ENCODE results near the gene ZNF160.
A peak's percentile ranks its signal among the peaks of the same experiment; 100 is the strongest.

Gene ZNF160

GRCh38 chr19:53103234-53104203, at the start of gene ZNF160 (continued):
- TF ChIP-seq ZNF292 (tag by site-specific recombination; IDR thresholded peaks at IDR 0.05; ENCODE audit: borderline replicate concordance, low read depth) = no peak
- no peak for TF ChIP-seq ZNF510 (tag by site-specific recombination; IDR thresholded peaks at IDR 0.05; ENCODE audit: insufficient replicate concordance)
- no peak for TF ChIP-seq ZBTB20 (tag by site-specific recombination; IDR thresholded peaks at IDR 0.05)
- TF ChIP-seq SALL2 (tag by site-specific recombination; IDR thresholded peaks at IDR 0.05; ENCODE audit: borderline replicate concordance) = no peak
- TF ChIP-seq EGR2 (tag by site-specific recombination; IDR thresholded peaks at IDR 0.05; ENCODE audit: low read depth) = peak; percentile 70
- no peak for TF ChIP-seq ZNF112 (tag by site-specific recombination; IDR thresholded peaks at IDR 0.05)
- no peak for TF ChIP-seq ZNF585B (tag by site-specific recombination; IDR thresholded peaks at IDR 0.05)
- no peak for TF ChIP-seq ZNF354C (tag by site-specific recombination; IDR thresholded peaks at IDR 0.05; ENCODE audit: borderline replicate concordance, low read depth)
- TF ChIP-seq BCL11B (tag by site-specific recombination; IDR thresholded peaks at IDR 0.05; ENCODE audit: low read depth) = no peak
- no peak for TF ChIP-seq OVOL3 (tag by site-specific recombination; IDR thresholded peaks at IDR 0.05)
- peak; percentile 40; the same call in 1 of the 2 replicates for TF ChIP-seq ZBTB21 (tag by site-specific recombination; IDR thresholded peaks at IDR 0.05)
- peak; percentile 61; the same call in 1 of the 2 replicates for TF ChIP-seq ZNF561 (tag by site-specific recombination; IDR thresholded peaks at IDR 0.05; ENCODE audit: borderline replicate concordance)
- TF ChIP-seq ZNF529 (tag by site-specific recombination; IDR thresholded peaks at IDR 0.05; ENCODE audit: insufficient replicate concordance) = no peak
- no peak for TF ChIP-seq ZNF121 (tag by site-specific recombination; IDR thresholded peaks at IDR 0.05)
- TF ChIP-seq ZBTB6 (tag by site-specific recombination; IDR thresholded peaks at IDR 0.05) = no peak
- TF ChIP-seq, protein P1, sequence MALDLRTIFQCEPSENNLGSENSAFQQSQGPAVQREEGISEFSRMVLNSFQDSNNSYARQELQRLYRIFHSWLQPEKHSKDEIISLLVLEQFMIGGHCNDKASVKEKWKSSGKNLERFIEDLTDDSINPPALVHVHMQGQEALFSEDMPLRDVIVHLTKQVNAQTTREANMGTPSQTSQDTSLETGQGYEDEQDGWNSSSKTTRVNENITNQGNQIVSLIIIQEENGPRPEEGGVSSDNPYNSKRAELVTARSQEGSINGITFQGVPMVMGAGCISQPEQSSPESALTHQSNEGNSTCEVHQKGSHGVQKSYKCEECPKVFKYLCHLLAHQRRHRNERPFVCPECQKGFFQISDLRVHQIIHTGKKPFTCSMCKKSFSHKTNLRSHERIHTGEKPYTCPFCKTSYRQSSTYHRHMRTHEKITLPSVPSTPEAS (tag by site-specific recombination; IDR thresholded peaks at IDR 0.05) = no peak
- no peak for TF ChIP-seq YY1 (tag by site-specific recombination; IDR thresholded peaks at IDR 0.05)
- TF ChIP-seq ZNF138 (tag by site-specific recombination; IDR thresholded peaks at IDR 0.05; ENCODE audit: borderline replicate concordance) = no peak
- no peak for TF ChIP-seq ZFP69B (tag by site-specific recombination; IDR thresholded peaks at IDR 0.05)
- TF ChIP-seq ZFP41 (tag by site-specific recombination; IDR thresholded peaks at IDR 0.05; ENCODE audit: borderline replicate concordance) = no peak
- TF ChIP-seq ZNF48 (tag by site-specific recombination; IDR thresholded peaks at IDR 0.05) = no peak
- TF ChIP-seq, protein P2, sequence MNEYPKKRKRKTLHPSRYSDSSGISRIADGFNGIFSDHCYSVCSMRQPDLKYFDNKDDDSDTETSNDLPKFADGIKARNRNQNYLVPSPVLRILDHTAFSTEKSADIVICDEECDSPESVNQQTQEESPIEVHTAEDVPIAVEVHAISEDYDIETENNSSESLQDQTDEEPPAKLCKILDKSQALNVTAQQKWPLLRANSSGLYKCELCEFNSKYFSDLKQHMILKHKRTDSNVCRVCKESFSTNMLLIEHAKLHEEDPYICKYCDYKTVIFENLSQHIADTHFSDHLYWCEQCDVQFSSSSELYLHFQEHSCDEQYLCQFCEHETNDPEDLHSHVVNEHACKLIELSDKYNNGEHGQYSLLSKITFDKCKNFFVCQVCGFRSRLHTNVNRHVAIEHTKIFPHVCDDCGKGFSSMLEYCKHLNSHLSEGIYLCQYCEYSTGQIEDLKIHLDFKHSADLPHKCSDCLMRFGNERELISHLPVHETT (tag by site-specific recombination; IDR thresholded peaks at IDR 0.05) = no peak
- TF ChIP-seq ZNF623 (tag by site-specific recombination; IDR thresholded peaks at IDR 0.05) = no peak
- TF ChIP-seq ZNF274 (IDR thresholded peaks at IDR 0.05; ENCODE audit: low read length) = no peak
- no peak for TF ChIP-seq ZNF274 (tag by site-specific recombination; IDR thresholded peaks at IDR 0.05; ENCODE audit: borderline replicate concordance)
- TF ChIP-seq, protein P3, sequence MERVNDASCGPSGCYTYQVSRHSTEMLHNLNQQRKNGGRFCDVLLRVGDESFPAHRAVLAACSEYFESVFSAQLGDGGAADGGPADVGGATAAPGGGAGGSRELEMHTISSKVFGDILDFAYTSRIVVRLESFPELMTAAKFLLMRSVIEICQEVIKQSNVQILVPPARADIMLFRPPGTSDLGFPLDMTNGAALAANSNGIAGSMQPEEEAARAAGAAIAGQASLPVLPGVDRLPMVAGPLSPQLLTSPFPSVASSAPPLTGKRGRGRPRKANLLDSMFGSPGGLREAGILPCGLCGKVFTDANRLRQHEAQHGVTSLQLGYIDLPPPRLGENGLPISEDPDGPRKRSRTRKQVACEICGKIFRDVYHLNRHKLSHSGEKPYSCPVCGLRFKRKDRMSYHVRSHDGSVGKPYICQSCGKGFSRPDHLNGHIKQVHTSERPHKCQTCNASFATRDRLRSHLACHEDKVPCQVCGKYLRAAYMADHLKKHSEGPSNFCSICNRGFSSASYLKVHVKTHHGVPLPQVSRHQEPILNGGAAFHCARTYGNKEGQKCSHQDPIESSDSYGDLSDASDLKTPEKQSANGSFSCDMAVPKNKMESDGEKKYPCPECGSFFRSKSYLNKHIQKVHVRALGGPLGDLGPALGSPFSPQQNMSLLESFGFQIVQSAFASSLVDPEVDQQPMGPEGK (tag by site-specific recombination; IDR thresholded peaks at IDR 0.05) = peak; percentile 92
- TF ChIP-seq ZNF24 (tag by site-specific recombination; IDR thresholded peaks at IDR 0.05) = no peak
- TF ChIP-seq KLF10 (tag by site-specific recombination; IDR thresholded peaks at IDR 0.05) = no peak
- TF ChIP-seq ZNF133 (tag by site-specific recombination; IDR thresholded peaks at IDR 0.05) = no peak
- no peak for TF ChIP-seq ZNF776 (tag by site-specific recombination; IDR thresholded peaks at IDR 0.05; ENCODE audit: borderline replicate concordance)
- TF ChIP-seq, protein P4, sequence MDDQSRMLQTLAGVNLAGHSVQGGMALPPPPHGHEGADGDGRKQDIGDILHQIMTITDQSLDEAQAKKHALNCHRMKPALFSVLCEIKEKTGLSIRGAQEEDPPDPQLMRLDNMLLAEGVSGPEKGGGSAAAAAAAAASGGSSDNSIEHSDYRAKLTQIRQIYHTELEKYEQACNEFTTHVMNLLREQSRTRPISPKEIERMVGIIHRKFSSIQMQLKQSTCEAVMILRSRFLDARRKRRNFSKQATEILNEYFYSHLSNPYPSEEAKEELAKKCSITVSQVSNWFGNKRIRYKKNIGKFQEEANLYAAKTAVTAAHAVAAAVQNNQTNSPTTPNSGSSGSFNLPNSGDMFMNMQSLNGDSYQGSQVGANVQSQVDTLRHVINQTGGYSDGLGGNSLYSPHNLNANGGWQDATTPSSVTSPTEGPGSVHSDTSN (CRISPR knock-in tag; IDR thresholded peaks at IDR 0.05) = no peak
- TF ChIP-seq TCF7L2 (IDR thresholded peaks at IDR 0.05; ENCODE audit: borderline replicate concordance, low read depth, low read length) = no peak
- TF ChIP-seq ZNF549 (tag by site-specific recombination; IDR thresholded peaks at IDR 0.05) = no peak
- no peak for TF ChIP-seq ZNF768 (tag by site-specific recombination; IDR thresholded peaks at IDR 0.05)
